ENCODE measurements around the gene COL26A1. TPM values are rescaled to one million over a fixed set of nuclear protein-coding genes. Genes with fewer than 3 reads are reported as not detected.

The COL26A1 gene
- polyA plus RNA-seq, 1 donor from 2014 or later, result 36.6 TPM

DNA sequence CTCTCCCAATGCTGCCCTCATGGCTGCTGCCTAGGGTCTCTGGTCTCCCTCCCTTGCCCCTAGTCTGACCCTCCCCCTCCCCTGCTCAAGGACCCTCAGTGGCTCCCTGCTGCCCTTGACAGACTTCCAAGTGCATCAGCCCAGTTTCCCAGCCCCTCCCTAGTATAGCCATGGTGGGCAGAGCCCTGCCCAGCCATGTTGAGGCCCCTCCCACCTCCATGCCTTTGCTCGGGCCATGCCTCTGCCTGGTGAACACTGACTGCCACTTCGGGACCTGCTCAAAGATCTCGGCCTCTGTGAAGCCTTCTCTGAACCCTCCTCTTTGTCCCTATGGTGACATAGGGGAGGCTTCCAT, 193.2 kb downstream of the COL26A1 start:
- H3K9me3 ChIP-seq (ENCODE audit: low read length), result no peaks in the 10 kb centered on the region
- no peak overlapping the region for H3K4me2 ChIP-seq (ENCODE audit: low read length)
- no peak overlapping the region for H3K4me3 ChIP-seq (ENCODE audit: low read length)
- H3K36me3 ChIP-seq (ENCODE audit: insufficient read depth, low read length), result no peaks in the 10 kb centered on the region
- no peaks in the 10 kb centered on the region for H3K9me2 ChIP-seq (ENCODE audit: insufficient read depth, low read length)
- TF ChIP-seq CTCF (IDR thresholded peaks at IDR 0.05; ENCODE audit: poor library complexity, severe bottlenecking) (no peak), MXI1 (conservative IDR thresholded peaks at IDR 0.05; ENCODE audit: poor library complexity, severe bottlenecking) (no peak), RAD21 (conservative IDR thresholded peaks at IDR 0.05) (no peak), EZH2 (IDR thresholded peaks at IDR 0.05; ENCODE audit: borderline replicate concordance, insufficient read depth, low read length, poor library complexity, severe bottlenecking) (no peak), POLR2AphosphoS5 (IDR thresholded peaks at IDR 0.05) (no peak), TAF1 (IDR thresholded peaks at IDR 0.05; ENCODE audit: low read depth) (no peak), SMC3 (conservative IDR thresholded peaks at IDR 0.05; ENCODE audit: poor library complexity) (no peak), REST (IDR thresholded peaks at IDR 0.05; ENCODE audit: borderline replicate concordance) (no peak), EP300 (conservative IDR thresholded peaks at IDR 0.05; ENCODE audit: poor library complexity, severe bottlenecking) (no peak)
- H3K27ac ChIP-seq (ENCODE audit: low read length), result no peak overlapping the region
- H4K20me1 ChIP-seq (ENCODE audit: insufficient read depth), result no peaks in the 10 kb centered on the region
- H3K27me3 ChIP-seq (ENCODE audit: insufficient read depth, low read depth, low read length), result no peaks in the 10 kb centered on the region
- H3K79me2 ChIP-seq (replicated peaks; ENCODE audit: insufficient read depth, low read length), result no peaks in the 10 kb centered on the region
- H3F3A ChIP-seq (ENCODE audit: insufficient read depth, low read length, poor library complexity, severe bottlenecking), result no peaks in the 10 kb centered on the region
- no peak overlapping the region for H2AFZ ChIP-seq (ENCODE audit: low read depth, low read length)
- no peak overlapping the region for H3K9ac ChIP-seq (ENCODE audit: low read length)

GRCh38 chr7:101556453-101556968, 193.8 kb downstream of the COL26A1 start:
- no peaks in the 10 kb centered on the region for H3K36me3 ChIP-seq (ENCODE audit: insufficient read depth, low read length)
- H3K27me3 ChIP-seq (ENCODE audit: insufficient read depth, low read depth, low read length), result no peaks in the 10 kb centered on the region
- H3K9me3 ChIP-seq (ENCODE audit: low read length), result no peaks in the 10 kb centered on the region
- H3K79me2 ChIP-seq (replicated peaks; ENCODE audit: insufficient read depth, low read length), result no peaks in the 10 kb centered on the region
- no peaks in the 10 kb centered on the region for H3K9me2 ChIP-seq (ENCODE audit: insufficient read depth, low read length)
- no peak for TF ChIP-seq TAF1 (IDR thresholded peaks at IDR 0.05; ENCODE audit: low read depth)
- no peak for TF ChIP-seq EZH2 (IDR thresholded peaks at IDR 0.05; ENCODE audit: borderline replicate concordance, insufficient read depth, low read length, poor library complexity, severe bottlenecking)
- no peak for TF ChIP-seq POLR2AphosphoS5 (IDR thresholded peaks at IDR 0.05)
- no peak for TF ChIP-seq EP300 (conservative IDR thresholded peaks at IDR 0.05; ENCODE audit: poor library complexity, severe bottlenecking)
- TF ChIP-seq SMC3 (conservative IDR thresholded peaks at IDR 0.05; ENCODE audit: poor library complexity), result no peak
- TF ChIP-seq MXI1 (conservative IDR thresholded peaks at IDR 0.05; ENCODE audit: poor library complexity, severe bottlenecking), result no peak
- TF ChIP-seq REST (IDR thresholded peaks at IDR 0.05; ENCODE audit: borderline replicate concordance), result no peak
- no peak for TF ChIP-seq CTCF (IDR thresholded peaks at IDR 0.05; ENCODE audit: poor library complexity, severe bottlenecking)
- TF ChIP-seq RAD21 (conservative IDR thresholded peaks at IDR 0.05), result no peak
- H4K20me1 ChIP-seq (ENCODE audit: insufficient read depth), result no peaks in the 10 kb centered on the region
- no peak overlapping the region for H3K4me2 ChIP-seq (ENCODE audit: low read length)
- H3F3A ChIP-seq (ENCODE audit: insufficient read depth, low read length, poor library complexity, severe bottlenecking), result no peaks in the 10 kb centered on the region
- H3K4me3 ChIP-seq (ENCODE audit: low read length), result no peak overlapping the region
- no peak overlapping the region for H2AFZ ChIP-seq (ENCODE audit: low read depth, low read length)
- no peak overlapping the region for H3K27ac ChIP-seq (ENCODE audit: low read length)
- H3K9ac ChIP-seq (ENCODE audit: low read length), result no peak overlapping the region

Data from neural cell (in vitro differentiated cells).